Erythroblast (primary cell): ENCODE data around the gene LMO3.

Experiments
- DNase-seq, 2 experiments: peaks; one replicate each; lab custom pipeline; 2025; lab: John Stamatoyannopoulos, UW
- GATA1 ChIP-seq: IDR thresholded peaks from 2 replicates; pipeline ENCODE4 v1.6.1; 2011; ENCODE audit warnings: low read depth, mild to moderate bottlenecking, control low read depth, low read length, moderate library complexity
- POLR2A ChIP-seq: IDR thresholded peaks from 2 replicates; pipeline ENCODE4 v1.6.1; 2011; ENCODE audit warnings: mild to moderate bottlenecking, low read length

LMO3 gene

DNA sequence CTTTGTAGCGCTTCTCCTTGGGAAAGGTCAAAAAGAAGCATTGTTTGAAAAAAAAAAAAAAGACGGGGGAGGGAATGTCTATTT lies at the start of gene LMO3:
TSS of gene LMO3 (minus strand) at position 46 of the 84 bp plus-strand sequence. CDS start 5,302 bp downstream, outside the sequence.
- DNase-seq = no peak
- TF ChIP-seq GATA1 = no peak

DNA sequence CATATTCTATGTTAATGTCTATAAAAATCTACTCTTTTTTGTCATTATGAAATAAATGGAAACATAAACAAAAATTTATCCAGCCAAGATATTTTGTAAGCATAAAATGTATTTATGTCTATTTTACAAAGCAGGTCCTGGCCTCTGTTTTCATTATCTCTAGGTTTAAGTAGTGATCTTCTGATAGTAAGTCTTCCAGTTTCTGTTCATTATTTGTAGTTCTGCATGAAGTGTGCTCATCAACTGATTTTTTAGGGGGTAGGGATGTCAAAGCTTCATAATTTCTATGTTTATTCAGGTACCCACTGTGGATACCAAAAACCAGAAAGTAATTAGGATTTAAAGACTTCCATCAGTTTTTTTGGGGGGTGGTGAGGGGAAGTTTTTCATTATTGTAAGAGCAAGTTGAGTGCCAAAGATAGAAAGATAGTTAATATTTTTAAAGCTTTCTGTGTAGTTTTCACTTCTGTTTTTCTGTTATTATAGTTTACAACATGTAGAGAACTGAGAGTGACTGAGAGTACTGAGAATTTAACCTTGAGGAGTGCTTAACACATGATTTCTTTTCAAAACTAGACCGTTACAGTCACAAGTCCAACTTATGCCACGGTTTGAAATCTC lies 30.6 kb upstream of the LMO3 start:
- no peak for DNase-seq
- no peak for TF ChIP-seq POLR2A
- no peak for TF ChIP-seq GATA1

DNA sequence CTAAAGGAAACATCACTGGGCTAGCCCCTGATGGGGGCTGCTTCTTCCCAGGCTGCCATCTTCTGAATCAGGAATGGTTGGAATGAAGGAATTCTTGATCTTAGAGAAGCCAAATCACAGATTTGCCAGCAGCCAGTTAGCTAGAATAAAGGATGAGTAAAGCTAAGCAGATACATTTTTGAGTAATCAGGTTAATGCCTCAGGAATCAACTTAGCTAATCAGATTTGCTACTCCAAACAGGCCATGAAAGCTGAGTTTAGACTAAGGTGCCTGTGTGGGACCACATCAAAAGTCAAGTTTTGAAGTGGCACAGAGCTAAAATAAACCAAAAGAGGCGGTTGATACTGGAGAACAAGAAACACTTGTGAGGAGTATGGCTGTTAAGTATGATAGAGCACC lies 28.8 kb upstream of the LMO3 start:
- no peak for DNase-seq
- TF ChIP-seq POLR2A (no peak), GATA1 (no peak)

DNA sequence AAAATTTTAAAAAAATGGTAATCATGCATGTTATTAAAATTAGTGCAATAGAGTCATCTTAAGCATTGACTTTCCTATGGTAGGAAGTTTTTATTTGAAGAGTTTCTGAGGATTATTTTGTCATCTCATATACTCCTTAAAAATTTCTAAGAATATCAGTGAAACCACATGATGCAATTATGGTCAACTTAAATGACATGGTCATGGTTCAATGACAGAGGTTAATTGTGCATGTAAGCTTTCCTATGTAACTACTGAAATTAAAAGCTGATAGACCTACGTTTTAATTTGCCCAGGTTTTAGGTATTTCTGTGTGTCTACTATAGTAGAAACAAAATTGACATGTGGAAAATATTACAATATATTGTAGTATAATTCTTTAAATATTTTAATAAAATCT lies 21.0 kb upstream of the LMO3 start:
- no peak for DNase-seq
- TF ChIP-seq POLR2A (no peak), GATA1 (no peak)

DNA sequence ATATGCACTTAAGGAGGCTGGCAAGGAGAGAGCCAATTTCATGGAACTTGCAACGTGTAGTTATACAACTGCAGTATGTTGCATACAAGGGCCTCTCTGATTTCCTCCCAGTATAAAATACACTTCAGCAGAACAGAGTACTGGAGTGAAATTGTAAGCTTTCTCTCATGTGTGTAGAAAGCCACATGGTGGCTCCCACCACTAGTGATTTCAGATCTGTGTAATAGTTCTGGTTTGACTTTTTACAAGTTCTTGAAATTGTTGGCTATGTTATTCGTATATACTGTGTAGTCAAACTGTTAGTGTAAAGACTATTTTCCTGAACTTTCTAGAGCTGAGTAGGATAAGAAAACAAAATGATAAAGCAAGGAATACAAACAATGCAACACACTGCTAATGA lies 16.4 kb upstream of the LMO3 start:
- DNase-seq = no peak
- no peak for TF ChIP-seq GATA1
- TF ChIP-seq POLR2A = no peak

DNA sequence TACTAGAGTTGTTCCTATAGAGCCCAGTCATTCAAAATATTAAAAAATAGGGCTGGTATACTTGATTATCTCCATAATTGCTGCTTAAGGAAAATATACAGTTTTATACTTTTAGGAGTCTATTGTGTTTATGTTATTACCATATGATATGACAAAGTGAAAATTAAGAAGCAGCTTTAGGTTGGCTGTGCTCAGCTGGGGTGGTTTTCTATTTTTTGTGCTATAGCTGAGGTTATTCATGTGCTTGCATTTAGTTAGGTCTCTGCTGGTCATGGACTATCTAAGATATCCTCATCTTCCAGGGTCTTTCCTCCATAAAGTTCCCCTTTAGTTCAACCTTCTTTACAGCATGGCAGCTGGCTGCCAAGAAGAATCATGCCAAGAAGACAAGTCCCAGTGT lies 13.6 kb upstream of the LMO3 start:
- TF ChIP-seq GATA1 (no peak), POLR2A (no peak)
- no peak for DNase-seq

DNA sequence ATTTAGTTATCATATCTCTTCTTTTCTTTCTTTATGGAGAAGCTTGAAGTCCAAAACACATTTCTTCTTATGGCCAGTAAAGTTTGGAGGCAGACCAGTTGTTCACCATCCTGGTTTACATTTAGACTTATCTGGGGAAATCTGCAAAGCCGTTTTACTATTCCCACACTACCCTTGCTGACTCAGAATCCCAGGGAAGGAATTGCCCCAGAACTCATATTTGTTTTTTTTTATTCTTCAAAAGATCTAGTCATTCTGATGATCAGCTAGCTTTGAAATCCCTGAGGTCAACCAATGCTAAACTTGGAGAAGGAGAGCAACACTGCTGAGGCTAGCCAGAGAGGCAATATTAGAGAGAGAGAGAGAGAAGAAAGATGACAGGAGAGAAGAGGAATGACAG lies 12.3 kb upstream of the LMO3 start:
- DNase-seq = no peak
- TF ChIP-seq POLR2A (no peak), GATA1 (no peak)

DNA sequence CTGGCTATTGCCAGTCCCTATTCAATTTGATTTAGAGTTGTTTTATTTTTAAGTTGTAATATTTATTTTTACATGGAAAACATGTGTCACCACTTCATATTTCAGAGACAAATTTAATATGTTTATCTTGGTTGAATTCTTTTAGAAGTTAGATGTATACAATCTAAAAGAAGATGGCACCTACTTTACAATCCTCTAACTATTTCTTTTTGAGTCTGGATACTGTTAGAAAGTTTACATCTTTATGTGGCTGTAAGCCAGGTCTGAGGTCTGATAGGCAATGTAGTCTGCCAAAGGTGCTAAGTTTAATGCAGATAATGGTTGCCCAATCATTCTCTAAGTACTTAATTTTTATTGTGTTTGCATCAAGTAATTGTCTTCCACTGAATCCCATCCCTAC lies 7.2 kb upstream of the LMO3 start:
- DNase-seq = no peak
- TF ChIP-seq POLR2A (no peak), GATA1 (no peak)

DNA sequence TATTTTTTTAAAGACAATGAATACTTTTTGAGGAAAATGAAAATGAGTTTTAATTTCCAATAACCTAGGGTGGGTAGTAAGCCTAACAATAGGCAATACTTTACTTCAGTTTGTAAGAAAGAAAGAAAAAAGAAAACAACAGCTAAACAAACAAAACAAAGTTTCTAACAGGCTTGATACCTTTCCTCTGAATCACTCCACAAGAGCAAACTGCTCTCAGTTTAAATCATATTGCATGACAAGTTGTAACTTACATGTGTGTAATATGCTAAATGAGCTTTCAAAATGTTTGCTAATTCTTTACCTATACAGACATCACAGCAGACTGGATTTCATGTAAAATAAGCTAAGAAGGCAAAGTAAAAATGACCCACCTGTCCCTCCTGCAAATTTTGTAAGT lies 6.7 kb upstream of the LMO3 start:
- DNase-seq = no peak
- TF ChIP-seq GATA1 (no peak), POLR2A (no peak)

DNA sequence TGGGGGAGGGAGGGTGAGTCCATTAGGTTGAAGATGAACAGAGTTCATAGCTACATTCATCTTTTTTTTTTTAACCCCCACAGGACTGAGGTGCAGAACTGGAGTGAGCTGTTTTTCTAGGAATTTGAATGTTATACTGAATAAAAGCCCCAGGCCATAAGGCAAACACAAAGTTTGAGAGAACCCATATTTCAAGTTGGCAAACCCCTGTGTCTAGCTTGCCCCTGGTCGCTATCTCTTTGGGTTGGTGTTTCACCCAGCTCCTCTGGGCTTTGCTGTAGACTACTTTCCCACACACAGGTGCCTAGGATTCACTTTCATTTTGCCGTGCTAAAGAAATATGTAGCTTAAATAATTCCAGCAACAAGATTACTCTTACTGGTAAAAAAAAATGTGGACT lies 5.2 kb upstream of the LMO3 start:
- TF ChIP-seq GATA1 = no peak
- no peak for TF ChIP-seq POLR2A

DNA sequence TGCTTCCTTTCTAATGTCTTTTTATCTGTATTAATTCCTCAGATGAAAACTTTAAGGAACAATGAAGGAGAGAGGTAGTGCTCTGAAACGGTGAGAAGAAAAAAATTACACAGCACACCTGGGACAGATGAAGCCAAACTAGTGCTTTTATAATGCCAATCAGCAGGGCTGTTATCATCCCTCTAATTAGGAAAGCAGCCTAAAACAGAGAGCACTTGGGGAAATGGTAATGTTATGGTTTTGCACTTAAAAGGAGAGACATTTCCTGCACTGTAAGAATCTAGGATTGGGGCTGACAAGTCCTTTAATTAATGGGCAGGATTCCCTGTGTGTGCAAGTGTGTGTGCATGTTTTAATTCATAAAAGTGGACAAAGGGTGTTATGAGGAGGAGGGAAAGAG lies 4.8 kb upstream of the LMO3 start:
- TF ChIP-seq POLR2A = no peak
- TF ChIP-seq GATA1 = no peak
- no peak for DNase-seq

More for the DNA sequence above, 5.2 kb upstream of the LMO3 start:
- DNase-seq = no peak

DNA sequence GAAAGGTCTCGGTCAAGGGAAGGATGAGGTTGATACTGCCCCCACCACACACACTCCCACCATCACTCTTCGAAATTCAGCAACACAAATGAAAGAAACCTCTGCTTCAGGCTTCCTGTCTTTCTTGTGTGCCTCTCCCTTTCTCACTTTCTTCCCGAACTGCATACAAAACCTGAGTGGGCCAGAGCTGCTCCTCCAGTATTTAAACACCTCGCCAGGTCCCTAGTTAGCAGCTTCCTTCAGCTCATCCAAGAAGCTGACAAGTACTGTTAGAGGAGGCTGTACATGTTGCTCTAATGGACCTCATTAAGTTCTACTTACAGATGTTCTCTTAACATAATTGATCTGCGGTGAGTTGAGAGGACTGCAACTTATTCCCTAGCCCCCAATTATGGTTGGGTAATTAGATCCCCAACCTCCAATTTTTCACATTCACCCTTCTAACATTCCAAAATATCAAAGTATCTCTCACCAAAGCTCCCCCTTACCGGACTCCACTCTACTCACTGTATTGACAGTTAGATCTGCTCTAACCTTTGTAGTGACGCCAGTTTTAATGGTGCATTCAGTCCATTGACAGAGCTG lies 4.1 kb upstream of the LMO3 start:
- no peak for DNase-seq
- TF ChIP-seq GATA1 (no peak), POLR2A (no peak)

DNA sequence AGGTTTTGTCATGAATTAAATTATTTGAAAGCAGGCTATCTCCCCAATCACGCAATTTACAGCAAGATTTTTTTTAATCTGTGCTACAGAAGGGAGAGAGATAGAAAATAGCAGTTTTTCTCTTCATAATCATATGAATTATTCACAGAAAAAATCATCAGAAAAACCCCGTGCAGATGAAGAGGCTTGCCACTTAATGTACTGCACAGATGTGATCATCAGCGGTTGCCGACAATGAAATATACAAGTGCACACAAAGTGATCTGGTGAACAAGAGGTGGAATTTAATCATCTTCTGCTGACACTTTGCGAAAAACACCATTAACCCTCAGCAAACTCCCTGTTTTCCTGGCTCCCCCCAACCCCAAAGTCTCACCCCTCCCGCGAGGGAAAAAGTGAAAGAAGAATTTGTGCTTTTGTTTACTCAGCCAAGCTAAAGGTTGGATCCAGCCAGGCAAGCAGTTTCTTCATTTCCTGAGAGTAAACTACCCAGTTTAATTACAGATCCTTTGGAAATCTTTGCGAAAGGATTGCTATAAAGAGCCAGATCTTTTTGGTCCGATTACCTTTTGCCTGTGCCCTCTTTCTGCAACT lies 3.1 kb upstream of the LMO3 start:
- DNase-seq = no peak
- TF ChIP-seq GATA1 = no peak
- no peak for TF ChIP-seq POLR2A

DNA sequence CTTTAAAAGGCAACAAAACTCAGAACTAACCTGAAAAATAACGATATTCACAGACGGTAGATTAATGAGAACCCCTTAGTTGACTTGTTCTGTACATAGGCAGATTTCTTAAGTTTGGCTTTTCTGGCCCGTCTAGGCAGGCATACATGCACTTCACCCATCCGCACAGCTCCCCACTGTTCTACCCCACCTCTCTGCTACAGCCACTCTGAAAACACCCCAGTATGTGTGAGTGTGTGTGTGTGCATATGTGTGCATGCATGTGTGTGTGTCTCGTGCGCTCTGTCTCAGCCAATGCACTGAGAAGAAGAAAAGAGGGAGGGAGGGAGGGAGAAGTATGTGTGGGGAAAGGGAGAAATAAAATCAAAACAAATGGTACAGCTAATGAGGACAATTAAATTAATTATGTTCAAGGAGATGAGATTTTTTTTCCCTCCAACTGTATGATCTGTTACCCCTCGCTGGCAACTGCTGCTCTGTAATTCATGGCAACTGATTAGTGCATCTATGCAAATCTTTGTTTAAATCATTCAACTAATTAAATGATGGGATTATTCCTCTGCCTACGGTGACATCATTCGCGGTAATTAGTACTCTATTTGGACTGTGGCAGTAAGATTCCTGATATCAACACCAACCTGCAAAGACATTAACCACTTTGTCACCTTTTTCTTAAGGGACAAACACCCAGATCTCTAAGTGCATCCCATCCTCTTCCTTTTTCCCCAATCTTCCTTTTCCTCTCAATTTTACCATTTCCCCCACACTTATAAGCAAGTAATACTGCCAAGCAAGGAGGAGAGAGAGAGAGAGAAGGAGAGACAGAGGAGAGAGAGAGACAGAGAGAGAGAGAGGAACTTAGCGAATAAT lies 2.2 kb upstream of the LMO3 start:
- no peak for TF ChIP-seq POLR2A
- TF ChIP-seq GATA1 = no peak
- DNase-seq = no peak
